OCI-LY3 (cell line): ENCODE data around the gene FAM78B.
A peak's percentile ranks its signal among the peaks of the same experiment; 100 is the strongest.

Experiments
- EZH2phosphoT487 ChIP-seq: fragments of 200-600 bp; shearing (Covaris generic); IDR thresholded peaks from 2 replicates; pipeline ENCODE4 v1.6.1; 2018; ENCODE audit warnings: antibody characterized with exemption, mixed run types, low read depth
- TF ChIP-seq, protein P1 (sequence below): fragments of 200-600, 300-600 bp; sonication (generic); IDR thresholded peaks from 2 replicates; pipeline ENCODE4 v1.5.1; 2014; ENCODE audit warnings: antibody characterized with exemption, low read length, low read depth

DNA sequence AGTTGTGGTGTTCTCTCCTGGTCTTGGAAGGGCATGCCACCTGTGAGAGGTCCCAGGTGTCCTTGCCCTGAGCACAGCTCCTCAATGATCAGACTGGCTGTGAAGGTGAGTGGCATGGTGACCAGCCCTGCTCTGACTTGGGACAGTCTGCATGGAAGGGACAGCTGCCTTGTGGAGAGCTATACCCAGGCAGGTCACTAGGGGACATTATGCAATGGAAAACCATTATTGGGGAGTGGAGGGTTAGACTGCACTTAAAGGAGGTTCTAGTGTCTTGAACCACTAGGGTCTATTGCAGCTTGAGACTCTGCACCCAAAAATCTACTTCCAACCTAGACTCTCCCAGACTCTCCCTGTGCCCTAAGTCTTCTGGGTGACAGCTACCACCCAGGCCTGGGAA, 24.8 kb downstream of the FAM78B start:
- TF ChIP-seq, protein P1, sequence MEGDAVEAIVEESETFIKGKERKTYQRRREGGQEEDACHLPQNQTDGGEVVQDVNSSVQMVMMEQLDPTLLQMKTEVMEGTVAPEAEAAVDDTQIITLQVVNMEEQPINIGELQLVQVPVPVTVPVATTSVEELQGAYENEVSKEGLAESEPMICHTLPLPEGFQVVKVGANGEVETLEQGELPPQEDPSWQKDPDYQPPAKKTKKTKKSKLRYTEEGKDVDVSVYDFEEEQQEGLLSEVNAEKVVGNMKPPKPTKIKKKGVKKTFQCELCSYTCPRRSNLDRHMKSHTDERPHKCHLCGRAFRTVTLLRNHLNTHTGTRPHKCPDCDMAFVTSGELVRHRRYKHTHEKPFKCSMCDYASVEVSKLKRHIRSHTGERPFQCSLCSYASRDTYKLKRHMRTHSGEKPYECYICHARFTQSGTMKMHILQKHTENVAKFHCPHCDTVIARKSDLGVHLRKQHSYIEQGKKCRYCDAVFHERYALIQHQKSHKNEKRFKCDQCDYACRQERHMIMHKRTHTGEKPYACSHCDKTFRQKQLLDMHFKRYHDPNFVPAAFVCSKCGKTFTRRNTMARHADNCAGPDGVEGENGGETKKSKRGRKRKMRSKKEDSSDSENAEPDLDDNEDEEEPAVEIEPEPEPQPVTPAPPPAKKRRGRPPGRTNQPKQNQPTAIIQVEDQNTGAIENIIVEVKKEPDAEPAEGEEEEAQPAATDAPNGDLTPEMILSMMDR: peak; percentile 10; the same call in 1 of the 2 replicates
- TF ChIP-seq EZH2phosphoT487: no peak
